Activated CD4-positive, alpha-beta memory T cell treated with anti-CD3 and anti-CD28 coated beads, Interleukin-2, amount 10 ng/mL, durations not matched to agents 7 days and 5 days (primary cell): ENCODE data around the gene DDX55. TPM values are rescaled to one million over a fixed set of nuclear protein-coding genes. Genes with fewer than 3 reads are reported as not detected.

ENCODE experiments used
- CTCF ChIA-PET: fragments of 350-600 bp; sonication (Branson Sonifier 250); formaldehyde crosslinking; loops from one replicate; lab custom pipeline; 2021; ENCODE audit warnings: antibody characterized with exemption, inconsistent platforms; lab: Charles Lee
- POLR2A ChIA-PET: fragments of 350-600 bp; sonication (Branson Sonifier 250); formaldehyde crosslinking; loops from one replicate; lab custom pipeline; 2021; ENCODE audit warnings: antibody characterized with exemption; lab: Charles Lee
- DNase-seq: peaks from one replicate; pipeline ENCODE4 v3.0.0-alpha.2; 2020
- H3K27ac Mint-ChIP-seq: one replicate; pipeline ENCODE4 v1.8.0; 2021; ENCODE audit warnings: mild to moderate bottlenecking, mixed read lengths
- H3K27me3 Mint-ChIP-seq: one replicate; pipeline ENCODE4 v1.8.0; 2021; ENCODE audit warnings: mixed read lengths
- H3K36me3 Mint-ChIP-seq: one replicate; pipeline ENCODE4 v1.8.0; 2021; ENCODE audit warnings: low read depth, mixed read lengths
- H3K4me1 Mint-ChIP-seq: one replicate; pipeline ENCODE4 v1.8.0; 2021; ENCODE audit warnings: mixed read lengths
- H3K4me3 Mint-ChIP-seq: one replicate; pipeline ENCODE4 v1.8.0; 2021; ENCODE audit warnings: mild to moderate bottlenecking, mixed read lengths
- H3K9me3 Mint-ChIP-seq: one replicate; pipeline ENCODE4 v1.8.0; 2021; ENCODE audit warnings: mixed read lengths
- total RNA-seq, 2 experiments: library from RNA; stranded (reverse); gene quantifications; one replicate each; pipeline ENCODE4 v1.2.3, GENCODE V29; 2021

DDX55 gene
- total RNA-seq, 2 experiments from 2014 or later = 26.8 to 26.9 TPM

- POLR2A ChIA-PET = interaction anchor here (1.4 kb wide), 1 partner anchor 15 kb away, joined by 6 read pairs; the partner anchor contains the start of gene DDX55
- H3K36me3 Mint-ChIP-seq = peaks cover 80% of the 10 kb centered on the region
- DNase-seq = no peak
Observed at GRCh38 chr12:123617144-123617543, 15.2 kb downstream of the DDX55 start.

GRCh38 chr12:123617580-123617979 is 15.7 kb downstream of the DDX55 start:
- CTCF ChIA-PET = interaction anchor here (0.7 to 1.9 kb wide), 2 partner anchors 15 to 288 kb away, joined by 3 to 11 read pairs; no protein-coding TSS in a partner anchor
- no peak overlapping the region for H3K4me3 Mint-ChIP-seq
- no peaks in the 10 kb centered on the region for H3K9me3 Mint-ChIP-seq
- H3K27ac Mint-ChIP-seq = peak overlapping the region; percentile 11
- POLR2A ChIA-PET = interaction anchor here (1.4 kb wide), 1 partner anchor 15 kb away, joined by 6 read pairs; the partner anchor contains the start of gene DDX55
- peaks cover 5% of the 10 kb centered on the region for H3K4me1 Mint-ChIP-seq
- DNase-seq = no peak
- peaks cover 77% of the 10 kb centered on the region for H3K36me3 Mint-ChIP-seq
- no peaks in the 10 kb centered on the region for H3K27me3 Mint-ChIP-seq

More at GRCh38 chr12:123617144-123617543, 15.2 kb downstream of the DDX55 start:
- Mint-ChIP-seq H3K4me3 (no peak overlapping the region), H3K4me1 (peaks cover 5% of the 10 kb centered on the region), H3K9me3 (no peaks in the 10 kb centered on the region), H3K27me3 (no peaks in the 10 kb centered on the region), H3K27ac (peak overlapping the region; percentile 11)
- CTCF ChIA-PET = interaction anchor here (0.7 to 1.9 kb wide), 2 partner anchors 14 to 287 kb away, joined by 3 to 11 read pairs; no protein-coding TSS in a partner anchor

GRCh38 chr12:123621101-123621500 is 19.2 kb downstream of the DDX55 start:
- ChIA-PET CTCF (interaction anchor here (0.9 kb wide), 1 partner anchor 39 kb away, joined by 3 read pairs; no protein-coding TSS in a partner anchor), POLR2A (interaction anchor here (1.2 to 1.5 kb wide), 3 partner anchors 10 to 19 kb away, joined by 4 read pairs; partner anchors contain the start of gene DDX55)
- H3K27me3 Mint-ChIP-seq = no peaks in the 10 kb centered on the region
- peak overlapping the region; percentile 2 for H3K27ac Mint-ChIP-seq
- H3K4me3 Mint-ChIP-seq = no peak overlapping the region
- no peak for DNase-seq
- H3K36me3 Mint-ChIP-seq = peaks cover 66% of the 10 kb centered on the region
- peaks cover 5% of the 10 kb centered on the region for H3K4me1 Mint-ChIP-seq
- H3K9me3 Mint-ChIP-seq = no peaks in the 10 kb centered on the region

GRCh38 chr12:123621619-123622530 is 20.0 kb downstream of the DDX55 start:
- DNase-seq = no peak
- no peaks in the 10 kb centered on the region for H3K9me3 Mint-ChIP-seq

GRCh38 chr12:123633379-123634141 is 31.7 kb downstream of the DDX55 start, which contains the start of the genes EIF2B1 and GTF2H3:
Gene EIF2B1, minus strand, starts transcription at chr12:123633686. Its CDS starts 129 bp downstream, at chr12:123633557.
Gene GTF2H3, plus strand, starts transcription at chr12:123633829. Its CDS starts 31 bp downstream, at chr12:123633860.
- Mint-ChIP-seq H3K27me3 (no peaks in the 10 kb centered on the region), H3K4me3 (peak within 1 kb of the TSS; percentile 93)
- POLR2A ChIA-PET = interaction anchor here (0.6 to 3.2 kb wide), 10 partner anchors 9 to 401 kb away, joined by 3 to 28 read pairs (median 4); partner anchors contain the start of genes ATP6V0A2, DDX55, MPHOSPH9 and MTRFR

More at GRCh38 chr12:123621619-123622530, 20.0 kb downstream of the DDX55 start:
- no peaks in the 10 kb centered on the region for H3K27me3 Mint-ChIP-seq
- POLR2A ChIA-PET = interaction anchor here (1.2 to 1.4 kb wide), 3 partner anchors 10 to 20 kb away, joined by 4 read pairs; partner anchors contain the start of gene DDX55
- no peak overlapping the region for H3K27ac Mint-ChIP-seq
- H3K4me3 Mint-ChIP-seq = no peak overlapping the region
- peaks cover 5% of the 10 kb centered on the region for H3K4me1 Mint-ChIP-seq
- CTCF ChIA-PET = interaction anchor here (0.6 to 1.4 kb wide), 2 partner anchors 83 to 145 kb away, joined by 3 to 5 read pairs; no protein-coding TSS in a partner anchor
- H3K36me3 Mint-ChIP-seq = peaks cover 66% of the 10 kb centered on the region

GRCh38 chr12:123634142-123634561 is 32.3 kb downstream of the DDX55 start:
- no peaks in the 10 kb centered on the region for H3K27me3 Mint-ChIP-seq
- H3K36me3 Mint-ChIP-seq = peaks cover 29% of the 10 kb centered on the region
- ChIA-PET POLR2A (interaction anchor here (0.8 to 3.2 kb wide), 9 partner anchors 9 to 401 kb away, joined by 3 to 28 read pairs (median 3); partner anchors contain the start of genes ATP6V0A2, DDX55, MPHOSPH9 and MTRFR), CTCF (interaction anchor here (0.5 to 1.1 kb wide), 2 partner anchors 10 to 210 kb away, joined by 3 to 4 read pairs; no protein-coding TSS in a partner anchor)
- H3K27ac Mint-ChIP-seq = peak overlapping the region; percentile 82
- peak; percentile 17 for DNase-seq
- H3K4me3 Mint-ChIP-seq = peak overlapping the region; percentile 93
- H3K4me1 Mint-ChIP-seq = peaks cover 31% of the 10 kb centered on the region
- H3K9me3 Mint-ChIP-seq = no peaks in the 10 kb centered on the region

More at GRCh38 chr12:123633379-123634141, 31.7 kb downstream of the DDX55 start, which contains the start of the genes EIF2B1 and GTF2H3:
- CTCF ChIA-PET = interaction anchor here (1.1 to 1.5 kb wide), 2 partner anchors 10 to 81 kb away, joined by 3 read pairs; no protein-coding TSS in a partner anchor
- Mint-ChIP-seq H3K9me3 (no peaks in the 10 kb centered on the region), H3K27ac (peak within 1 kb of the TSS; percentile 82), H3K4me1 (peaks cover 31% of the 10 kb centered on the region), H3K36me3 (peaks cover 34% of the 10 kb centered on the region)
- DNase-seq = peak; percentile 98

GRCh38 chr12:123643911-123644310 is 42.0 kb downstream of the DDX55 start:
- Mint-ChIP-seq H3K27ac (no peak overlapping the region), H3K9me3 (no peaks in the 10 kb centered on the region), H3K27me3 (no peaks in the 10 kb centered on the region), H3K4me3 (no peak overlapping the region), H3K4me1 (no peaks in the 10 kb centered on the region), H3K36me3 (peaks cover 38% of the 10 kb centered on the region)
- ChIA-PET CTCF (no interaction called here), POLR2A (interaction anchor here (0.7 kb wide), 1 partner anchor 53 kb away, joined by 4 read pairs; no protein-coding TSS in a partner anchor)
- no peak for DNase-seq

- Mint-ChIP-seq H3K27ac (no peak overlapping the region), H3K4me1 (no peaks in the 10 kb centered on the region), H3K27me3 (no peaks in the 10 kb centered on the region), H3K4me3 (no peak overlapping the region), H3K36me3 (peaks cover 40% of the 10 kb centered on the region), H3K9me3 (no peaks in the 10 kb centered on the region)
- ChIA-PET POLR2A (interaction anchor here (0.6 kb wide), 2 partner anchors 11 to 268 kb away, joined by 3 to 4 read pairs; no protein-coding TSS in a partner anchor), CTCF (no interaction called here)
- no peak for DNase-seq
Observed at GRCh38 chr12:123645380-123645779, 43.5 kb downstream of the DDX55 start.

GRCh38 chr12:123645878-123646277 is 44.0 kb downstream of the DDX55 start:
- Mint-ChIP-seq H3K9me3 (no peaks in the 10 kb centered on the region), H3K4me1 (no peaks in the 10 kb centered on the region), H3K27ac (no peak overlapping the region), H3K36me3 (peaks cover 42% of the 10 kb centered on the region), H3K27me3 (no peaks in the 10 kb centered on the region), H3K4me3 (no peak overlapping the region)
- CTCF ChIA-PET = no interaction called here
- POLR2A ChIA-PET = interaction anchor here (0.6 kb wide), 1 partner anchor 11 kb away, joined by 3 read pairs; no protein-coding TSS in a partner anchor
- DNase-seq = no peak

- H3K36me3 Mint-ChIP-seq = peaks cover 44% of the 10 kb centered on the region
- ChIA-PET CTCF (no interaction called here), POLR2A (no interaction called here)
- no peak overlapping the region for H3K4me3 Mint-ChIP-seq
- no peaks in the 10 kb centered on the region for H3K27me3 Mint-ChIP-seq
- no peaks in the 10 kb centered on the region for H3K9me3 Mint-ChIP-seq
- H3K27ac Mint-ChIP-seq = no peak overlapping the region
- no peaks in the 10 kb centered on the region for H3K4me1 Mint-ChIP-seq
- no peak for DNase-seq
Observed at GRCh38 chr12:123648401-123648800, 46.5 kb downstream of the DDX55 start.

- ChIA-PET CTCF (no interaction called here), POLR2A (no interaction called here)
- H3K27me3 Mint-ChIP-seq = no peaks in the 10 kb centered on the region
- no peaks in the 10 kb centered on the region for H3K9me3 Mint-ChIP-seq
- peaks cover 51% of the 10 kb centered on the region for H3K36me3 Mint-ChIP-seq
- no peak overlapping the region for H3K27ac Mint-ChIP-seq
- no peak for DNase-seq
- peaks cover 5% of the 10 kb centered on the region for H3K4me1 Mint-ChIP-seq
- no peak overlapping the region for H3K4me3 Mint-ChIP-seq
Observed at GRCh38 chr12:123654129-123654701, 52.3 kb downstream of the DDX55 start.
